Testis (tissue), 3 donors: ENCODE measurements around the gene VPS51. TPM values are rescaled to one million over a fixed set of nuclear protein-coding genes. Genes with fewer than 3 reads are reported as not detected.
A peak's percentile ranks its signal among the peaks of the same experiment; 100 is the strongest.

Source experiments
- DNase-seq: peaks from one replicate; pipeline ENCODE4 v3.0.0-alpha.2; 2019
- H3K27ac ChIP-seq, 2 donors: fragments of 200-600 bp; sonication (generic); one replicate each; pipeline ENCODE4 v1.5.1; 2019
- H3K27me3 ChIP-seq: fragments of 200-600 bp; sonication (generic); one replicate; pipeline ENCODE4 v1.5.1; 2019
- H3K36me3 ChIP-seq: fragments of 200-600 bp; sonication (generic); one replicate; pipeline ENCODE4 v1.5.1; 2017; ENCODE audit warnings: low read depth; ENCODE audit errors: missing control alignments
- H3K4me1 ChIP-seq: fragments of 200-600 bp; sonication (generic); one replicate; pipeline ENCODE4 v1.5.1; 2019
- H3K4me3 ChIP-seq, 2 donors: fragments of 200-600 bp; sonication (generic); one replicate each; pipeline ENCODE4 v1.5.1; 2017 to 2019
- H3K9me3 ChIP-seq: fragments of 200-600 bp; sonication (generic); one replicate; pipeline ENCODE4 v1.5.1; 2017
- POLR2A ChIP-seq: fragments of 450-650 bp; IDR thresholded peaks from one replicate; pipeline ENCODE4 v1.6.1; 2017; ENCODE audit warnings: antibody characterized with exemption, mild to moderate bottlenecking, moderate library complexity
- WGBS, 2 donors: methylation state at CpG; one replicate each; pipeline ENCODE4 v1.1.5; 2018; 5-methylcytosine and 5-hydroxymethylcytosine counted together
- intact Hi-C: fragments of 100-400 bp; cut with DNase I; formaldehyde crosslinking; loops from one replicate; pipeline ENCODE4 v1.15.1; 2023; ENCODE audit warnings: low total_unique reads
- polyA plus RNA-seq: library from polyadenylated mRNA; stranded (reverse); fragments of 350-450 nt; fragmentation: Illumina TruSeq; extraction: RNeasy Lipid Tissue Mini Kit (QIAGEN cat#74804); gene quantifications from one replicate; pipeline ENCODE4 v1.2.3, GENCODE V29; 2014; ENCODE audit warnings: low read depth, low replicate concordance; ENCODE audit not compliant: insufficient read depth
- total RNA-seq, 2 donors: library from RNA; depleted of rRNA; stranded (reverse); fragments of >200 nt; gene quantifications; one replicate each; pipeline ENCODE4 v1.2.3, GENCODE V29; 2016
- TF ChIP-seq, protein P1 (sequence below), 3 experiments: fragments of 450-650 bp in 2 of 3; fragments of 200-600 bp in 1 of 3; sonication (generic) in 1 of 3; IDR thresholded peaks; one replicate each; pipeline ENCODE4 v1.5.1; 2016 to 2019; ENCODE audit warnings: antibody characterized with exemption in 3 of 3, mild to moderate bottlenecking in 2 of 3, moderate library complexity in 1 of 3

The VPS51 gene
- total and polyA plus RNA-seq, 3 donors from 2014 or later, result 91.1 to 252 (median 173) TPM

DNA sequence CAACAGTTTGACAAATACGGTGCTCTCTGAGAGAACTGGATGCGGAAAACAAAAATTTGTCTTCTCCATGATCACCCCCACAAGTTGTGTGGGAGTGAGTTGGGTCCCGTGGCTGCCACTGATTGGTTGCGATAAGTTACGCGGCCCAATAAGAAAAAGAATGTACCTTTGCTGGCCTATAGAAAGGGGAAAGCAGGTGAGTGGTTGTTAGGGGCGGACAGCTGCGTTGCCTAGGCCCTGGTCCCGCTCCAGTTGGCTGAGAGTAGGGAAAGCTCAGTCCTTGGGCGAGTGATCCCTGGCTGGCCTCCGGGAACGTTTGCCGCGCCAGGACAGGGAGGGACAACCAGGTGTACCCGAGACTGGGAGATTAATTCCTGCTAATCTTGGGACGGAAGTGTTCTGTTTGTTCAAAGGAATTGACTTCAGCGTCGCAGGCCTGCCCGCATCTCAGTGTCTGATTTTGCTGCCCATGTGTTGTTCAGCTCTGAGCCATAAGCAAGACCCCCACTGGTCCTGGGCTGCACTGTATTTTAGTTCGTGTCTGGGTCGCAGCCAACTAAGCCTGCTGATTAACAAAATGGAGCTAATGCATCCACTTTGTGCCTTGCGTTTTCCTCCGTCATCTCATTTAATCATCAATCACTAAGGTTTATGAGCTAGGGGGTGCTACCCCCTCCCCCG is 39.1 kb downstream of the VPS51 start:
- Histone ChIP-seq H3K27me3 (no peaks in the 10 kb centered on the region), H3K9me3 (no peaks in the 10 kb centered on the region), H3K36me3 (no peaks in the 10 kb centered on the region), H3K27ac (peak overlapping the region; percentile 95 to 98), H3K4me3 (peak overlapping the region; percentile 89 to 92), H3K4me1 (peaks cover 24% of the 10 kb centered on the region)
- peak; percentile 96 for DNase-seq
- intact Hi-C loops, result no loop called here
- no peak for TF ChIP-seq POLR2A
- TF ChIP-seq, protein P1, sequence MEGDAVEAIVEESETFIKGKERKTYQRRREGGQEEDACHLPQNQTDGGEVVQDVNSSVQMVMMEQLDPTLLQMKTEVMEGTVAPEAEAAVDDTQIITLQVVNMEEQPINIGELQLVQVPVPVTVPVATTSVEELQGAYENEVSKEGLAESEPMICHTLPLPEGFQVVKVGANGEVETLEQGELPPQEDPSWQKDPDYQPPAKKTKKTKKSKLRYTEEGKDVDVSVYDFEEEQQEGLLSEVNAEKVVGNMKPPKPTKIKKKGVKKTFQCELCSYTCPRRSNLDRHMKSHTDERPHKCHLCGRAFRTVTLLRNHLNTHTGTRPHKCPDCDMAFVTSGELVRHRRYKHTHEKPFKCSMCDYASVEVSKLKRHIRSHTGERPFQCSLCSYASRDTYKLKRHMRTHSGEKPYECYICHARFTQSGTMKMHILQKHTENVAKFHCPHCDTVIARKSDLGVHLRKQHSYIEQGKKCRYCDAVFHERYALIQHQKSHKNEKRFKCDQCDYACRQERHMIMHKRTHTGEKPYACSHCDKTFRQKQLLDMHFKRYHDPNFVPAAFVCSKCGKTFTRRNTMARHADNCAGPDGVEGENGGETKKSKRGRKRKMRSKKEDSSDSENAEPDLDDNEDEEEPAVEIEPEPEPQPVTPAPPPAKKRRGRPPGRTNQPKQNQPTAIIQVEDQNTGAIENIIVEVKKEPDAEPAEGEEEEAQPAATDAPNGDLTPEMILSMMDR (IDR thresholded peaks at IDR 0.05), result no peak
- WGBS, 2 donors, result 1 to 3% methylated on average over 18 to 24 of the region's 24 CpGs

- 32 to 37% methylated on average over 11 of the region's 11 CpGs for WGBS, 2 donors
- Histone ChIP-seq H3K9me3 (no peaks in the 10 kb centered on the region), H3K36me3 (no peaks in the 10 kb centered on the region), H3K4me1 (peaks cover 24% of the 10 kb centered on the region), H3K27me3 (no peaks in the 10 kb centered on the region), H3K27ac (peak overlapping the region; percentile 95 to 98), H3K4me3 (peak overlapping the region; percentile 89 to 92)
- no peak for DNase-seq
- TF ChIP-seq, protein P1 (IDR thresholded peaks at IDR 0.05), result no peak
- no peak for TF ChIP-seq POLR2A
- intact Hi-C loops, result no loop called here
These were observed 39.7 kb downstream of the VPS51 start for GRCh38 chr11:65135633-65136145.

DNA sequence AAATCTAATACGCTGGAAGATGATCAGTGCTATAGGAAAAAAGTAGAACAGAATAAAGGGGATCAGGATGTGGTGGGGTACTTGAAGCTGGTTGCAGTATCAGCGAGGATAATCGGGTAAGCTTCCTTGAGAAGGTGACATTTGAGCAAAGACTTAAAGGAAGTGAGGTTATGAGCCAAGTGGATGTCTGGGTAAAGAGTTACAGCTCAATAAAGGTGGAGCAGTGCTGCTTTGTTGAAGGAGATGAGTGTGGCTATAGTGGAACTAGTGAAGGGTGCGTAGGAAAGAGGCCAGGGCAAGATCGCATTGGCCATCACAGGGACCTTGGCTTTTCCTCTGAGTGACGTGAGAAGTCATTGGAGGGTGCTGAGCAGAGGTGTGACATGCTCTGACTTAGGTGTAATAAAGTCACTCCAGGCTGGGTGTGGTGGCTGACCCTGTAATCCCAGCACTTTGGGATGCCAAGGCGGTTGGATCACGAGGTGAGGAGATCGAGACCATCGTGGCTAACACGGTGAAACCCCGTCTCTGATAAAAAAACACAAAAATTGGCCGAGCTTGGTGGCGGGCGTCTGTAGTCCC is 40.6 kb downstream of the VPS51 start:
- 61 to 89% methylated on average over 15 of the region's 15 CpGs for WGBS, 2 donors
- H3K27ac ChIP-seq, result no peak overlapping the region

DNA sequence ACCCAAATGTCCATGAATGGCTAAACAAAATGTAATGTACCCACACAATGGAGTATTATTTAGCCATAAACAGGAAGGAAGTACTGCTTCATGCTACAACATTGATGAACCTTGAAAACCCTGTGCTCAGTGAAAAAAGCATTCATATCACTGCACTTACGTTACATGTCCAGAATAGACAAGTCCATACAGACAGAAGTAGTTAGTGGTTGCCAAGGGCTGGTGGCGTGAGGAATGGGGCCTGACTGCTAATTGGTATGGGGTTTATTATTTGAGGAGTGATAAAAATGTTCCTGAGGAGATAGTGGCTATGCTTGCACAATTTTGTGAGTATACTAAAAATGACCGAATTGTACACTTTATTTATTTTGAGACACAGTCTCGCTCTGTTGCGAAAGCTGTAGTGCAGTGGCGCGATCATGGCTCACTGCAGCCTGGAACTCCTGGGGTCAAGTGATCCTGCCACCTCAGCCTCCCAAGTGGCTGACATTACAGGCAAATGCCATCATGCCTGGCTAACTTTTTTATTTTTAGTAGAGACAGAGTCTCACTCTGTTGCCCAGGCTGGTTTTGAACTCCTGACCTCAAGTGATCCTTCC is 46.0 kb downstream of the VPS51 start:
- H3K27me3 ChIP-seq, result no peaks in the 10 kb centered on the region
- H3K4me1 ChIP-seq, result peaks cover 6% of the 10 kb centered on the region
- no peaks in the 10 kb centered on the region for H3K36me3 ChIP-seq
- TF ChIP-seq, protein P1 (IDR thresholded peaks at IDR 0.05), result no peak
- no peak for TF ChIP-seq POLR2A
- intact Hi-C loops, result no loop called here
- 88 to 92% methylated on average over 7 of the region's 7 CpGs for WGBS, 2 donors
- no peak overlapping the region for H3K4me3 ChIP-seq
- H3K9me3 ChIP-seq, result no peaks in the 10 kb centered on the region
- DNase-seq, result no peak
- H3K27ac ChIP-seq, result no peak overlapping the region

More for the DNA sequence above, 40.6 kb downstream of the VPS51 start:
- no peaks in the 10 kb centered on the region for H3K9me3 ChIP-seq
- peaks cover 24% of the 10 kb centered on the region for H3K4me1 ChIP-seq
- no peak for DNase-seq
- no peak overlapping the region for H3K4me3 ChIP-seq
- no peaks in the 10 kb centered on the region for H3K36me3 ChIP-seq
- intact Hi-C loops, result no loop called here
- no peaks in the 10 kb centered on the region for H3K27me3 ChIP-seq
- no peak for TF ChIP-seq POLR2A
- TF ChIP-seq, protein P1 (IDR thresholded peaks at IDR 0.05), result no peak
